H9 (cell line): ENCODE measurements around the gene TYRO3. TPM values are rescaled to one million over a fixed set of nuclear protein-coding genes. Genes with fewer than 3 reads are reported as not detected.

Source experiments
- DNase-seq: peaks from one replicate; pipeline ENCODE4 v3.0.0-alpha.2; 2017
- H2AFZ ChIP-seq: one replicate; pipeline ENCODE4 v1.6.1; 2013; ENCODE audit warnings: mild to moderate bottlenecking, low read length, control low read depth, moderate library complexity
- H2AK5ac ChIP-seq: 2 replicates; pipeline ENCODE4 v1.6.1; 2013; ENCODE audit warnings: low read length, control low read depth, mixed read lengths; ENCODE audit not compliant: insufficient read length
- H2BK120ac ChIP-seq: one replicate; pipeline ENCODE4 v1.6.1; 2013; ENCODE audit warnings: low read depth, mild to moderate bottlenecking, low read length, control low read depth, inconsistent platforms; ENCODE audit not compliant: poor library complexity, severe bottlenecking
- H2BK12ac ChIP-seq: 2 replicates; pipeline ENCODE4 v1.6.1; 2013; ENCODE audit warnings: low read length, control low read depth, mixed read lengths, low read depth; ENCODE audit not compliant: insufficient read length
- H2BK15ac ChIP-seq: 2 replicates; pipeline ENCODE4 v1.6.1; 2013; ENCODE audit warnings: low read depth, low read length, control low read depth
- H2BK20ac ChIP-seq: one replicate; pipeline ENCODE4 v1.6.1; 2013; ENCODE audit warnings: low read depth, mild to moderate bottlenecking, low read length, control low read depth, inconsistent platforms; ENCODE audit not compliant: poor library complexity, severe bottlenecking
- H2BK5ac ChIP-seq: 2 replicates; pipeline ENCODE4 v1.6.1; 2013; ENCODE audit warnings: low read length, control low read depth, mixed read lengths; ENCODE audit not compliant: insufficient read length
- H3K14ac ChIP-seq: 2 replicates; pipeline ENCODE4 v1.6.1; 2013; ENCODE audit warnings: low read length, control low read depth; ENCODE audit not compliant: insufficient read depth
- H3K18ac ChIP-seq: 2 replicates; pipeline ENCODE4 v1.6.1; 2013; ENCODE audit warnings: low read depth, mild to moderate bottlenecking, mixed read lengths, low read length, control low read depth; ENCODE audit not compliant: insufficient read length
- H3K23ac ChIP-seq: 2 replicates; pipeline ENCODE4 v1.6.1; 2013; ENCODE audit warnings: low read length, control low read depth, mixed read lengths, low read depth; ENCODE audit not compliant: insufficient read length
- H3K23me2 ChIP-seq: 2 replicates; pipeline ENCODE4 v1.6.1; 2013; ENCODE audit warnings: low read depth, mild to moderate bottlenecking, mixed read lengths, low read length, control low read depth; ENCODE audit not compliant: insufficient read length, poor library complexity, severe bottlenecking
- H3K27ac ChIP-seq: 2 replicates; pipeline ENCODE4 v1.5.1; 2013; ENCODE audit warnings: low read length, control low read depth, mixed read lengths, low read depth; ENCODE audit not compliant: insufficient read length
- H3K27me3 ChIP-seq: 2 replicates; pipeline ENCODE4 v1.6.1; 2013; ENCODE audit warnings: low read length, control low read depth, inconsistent platforms; ENCODE audit not compliant: insufficient read depth
- H3K4ac ChIP-seq: 2 replicates; pipeline ENCODE4 v1.6.1; 2013; ENCODE audit warnings: low read depth, mild to moderate bottlenecking, control low read depth, inconsistent platforms, low read length, moderate library complexity
- H3K4me1 ChIP-seq: 2 replicates; pipeline ENCODE4 v1.6.1; 2013; ENCODE audit warnings: low read length, control low read depth, inconsistent platforms; ENCODE audit not compliant: insufficient read depth
- H3K4me2 ChIP-seq: 2 replicates; pipeline ENCODE4 v1.6.1; 2013; ENCODE audit warnings: low read length, control low read depth, mixed read lengths; ENCODE audit not compliant: insufficient read length, insufficient read depth
- H3K56ac ChIP-seq: 2 replicates; pipeline ENCODE4 v1.6.1; 2013; ENCODE audit warnings: low read depth, mild to moderate bottlenecking, mixed read lengths, low read length, control low read depth; ENCODE audit not compliant: insufficient read length
- H3K79me1 ChIP-seq: 2 replicates; pipeline ENCODE4 v1.6.1; 2013; ENCODE audit warnings: low read depth, mild to moderate bottlenecking, moderate library complexity, low read length, control low read depth, inconsistent platforms; ENCODE audit not compliant: insufficient read depth, poor library complexity, severe bottlenecking
- H3K79me2 ChIP-seq: 2 replicates; pipeline ENCODE4 v1.6.1; 2013; ENCODE audit warnings: low read length, control low read depth, inconsistent platforms; ENCODE audit not compliant: insufficient read depth
- H3K9ac ChIP-seq: 2 replicates; pipeline ENCODE4 v1.6.1; 2013; ENCODE audit warnings: low read length, control low read depth, mixed read lengths; ENCODE audit not compliant: insufficient read length; ENCODE audit errors: extremely low read depth
- H3K9me3 ChIP-seq: one replicate; pipeline ENCODE4 v1.6.1; 2013; ENCODE audit warnings: low read depth, low read length, inconsistent platforms; ENCODE audit not compliant: control insufficient read depth
- H3T11ph ChIP-seq: one replicate; pipeline ENCODE4 v1.6.1; 2013; ENCODE audit warnings: mild to moderate bottlenecking, low read length, control low read depth, inconsistent platforms
- H4K20me1 ChIP-seq: one replicate; pipeline ENCODE4 v1.6.1; 2013; ENCODE audit not compliant: control insufficient read depth, insufficient read length, insufficient read depth
- H4K5ac ChIP-seq: 2 replicates; pipeline ENCODE4 v1.6.1; 2013; ENCODE audit warnings: low read depth, mild to moderate bottlenecking, mixed read lengths, low read length, control low read depth; ENCODE audit not compliant: insufficient read length
- H4K8ac ChIP-seq: replicated peaks from 2 replicates; pipeline ENCODE4 v1.6.1; 2013; ENCODE audit warnings: low read length, control low read depth, mixed read lengths, low read depth; ENCODE audit not compliant: insufficient read length
- H4K91ac ChIP-seq: 2 replicates; pipeline ENCODE4 v1.6.1; 2013; ENCODE audit warnings: low read depth, mild to moderate bottlenecking, moderate library complexity, mixed read lengths, low read length, control low read depth; ENCODE audit not compliant: insufficient read length
- H3K27ac Mint-ChIP-seq, 3 experiments: 2 replicates in 2 of 3; 3 replicates in 1 of 3; pipeline ENCODE4 v1.8.0; 2020 to 2021; ENCODE audit warnings: mixed read lengths in 3 of 3, mild to moderate bottlenecking in 1 of 3, moderate library complexity in 1 of 3
- H3K27me3 Mint-ChIP-seq: 2 replicates; pipeline ENCODE4 v1.8.0; 2021; ENCODE audit warnings: low read depth, mild to moderate bottlenecking, moderate library complexity, mixed read lengths
- H3K36me3 Mint-ChIP-seq, 3 experiments: 2 replicates in 2 of 3; 3 replicates in 1 of 3; pipeline ENCODE4 v1.8.0; 2020 to 2021; ENCODE audit warnings: low read depth in 3 of 3, mixed read lengths in 3 of 3; ENCODE audit not compliant: insufficient read depth in 1 of 3
- H3K4me1 Mint-ChIP-seq, 2 experiments: 2 replicates each; pipeline ENCODE4 v1.8.0; 2020; ENCODE audit warnings: mixed read lengths in 2 of 2
- H3K4me3 Mint-ChIP-seq, 2 experiments: 2 replicates in 1 of 2; 3 replicates in 1 of 2; pipeline ENCODE4 v1.8.0; 2020 to 2021; ENCODE audit warnings: mild to moderate bottlenecking in 2 of 2, mixed read lengths in 2 of 2, moderate library complexity in 1 of 2
- H3K9me3 Mint-ChIP-seq, 2 experiments: 2 replicates in 1 of 2; 3 replicates in 1 of 2; pipeline ENCODE4 v1.8.0; 2020; ENCODE audit warnings: mild to moderate bottlenecking in 2 of 2, mixed read lengths in 2 of 2, moderate library complexity in 1 of 2
- CTCF ChIP-seq: fragments of 200-600 bp; sonication (generic); conservative IDR thresholded peaks from 3 replicates; pipeline ENCODE4 v1.8.0; 2021; ENCODE audit warnings: antibody characterized with exemption, mild to moderate bottlenecking
- WGBS: extraction: QIAGEN DNeasy Blood & Tissue Kit; methylation state at CpG from one replicate; pipeline ENCODE4 v1.1.7; 2013; ENCODE audit warnings: missing lambda C conversion rate, low lambda C conversion rate, mixed read lengths; ENCODE audit not compliant: insufficient read length; ENCODE audit errors: extremely low coverage; 5-methylcytosine and 5-hydroxymethylcytosine counted together
- total RNA-seq: library from RNA; stranded (reverse); gene quantifications from 2 replicates; pipeline ENCODE4 v1.2.1, GENCODE V29; 2021

TYRO3 gene
- total RNA-seq, 1 experiment from 2014 or later: 124 TPM

- Histone ChIP-seq H2BK12ac (no peak overlapping the region), H2BK5ac (no peak overlapping the region), H4K20me1 (no peaks in the 10 kb centered on the region), H2AFZ (no peak overlapping the region), H3K18ac (no peak overlapping the region), H2BK15ac (no peak overlapping the region), H3K4me1 (no peaks in the 10 kb centered on the region; the same call in 1 of the 2 replicates), H3K9ac (no peak overlapping the region), H4K5ac (no peak overlapping the region), H3K9me3 (no peaks in the 10 kb centered on the region), H3K4ac (no peak overlapping the region), H4K8ac (no peak overlapping the region), H3K27ac (no peak overlapping the region), H2BK20ac (no peak overlapping the region), H3K23me2 (peaks cover 11% of the 10 kb centered on the region), H4K91ac (no peak overlapping the region), H3K4me2 (no peak overlapping the region), H3K27me3 (no peaks in the 10 kb centered on the region; the same call in 1 of the 2 replicates), H2AK5ac (no peak overlapping the region), H3K79me2 (no peaks in the 10 kb centered on the region), H3K23ac (no peak overlapping the region), H3K14ac (no peak overlapping the region), H2BK120ac (no peak overlapping the region), H3K79me1 (no peaks in the 10 kb centered on the region), H3K56ac (no peak overlapping the region), H3T11ph (no peak overlapping the region)
- no peak for TF ChIP-seq CTCF
- Mint-ChIP-seq H3K27me3 (no peaks in the 10 kb centered on the region), H3K4me3 (no peak overlapping the region), H3K4me1 (peaks cover 11 to 17% of the 10 kb centered on the region in 2 experiments), H3K36me3 (peaks cover 0 to 5% (median 0%) of the 10 kb centered on the region in 3 experiments; a peak in 1 of 7 replicates), H3K9me3 (no peaks in the 10 kb centered on the region; a peak in 1 of 5 replicates), H3K27ac (no peak overlapping the region)
- WGBS: no CpG with 5 or more reads among the region's 3 CpGs
- DNase-seq: no peak
Observed at GRCh38 chr15:41554915-41555314, 4.1 kb upstream of the TYRO3 start.
